Measurements from ENCODE around the gene SETX.
"Not testable (repeated sequence)": the region's sequence is repeated elsewhere in the genome, so short reads cannot be mapped to it uniquely, and the experiment has no call there.

Gene SETX

GRCh38 chr9:132283863-132284262, 70.9 kb downstream of the SETX start:
- no peak for DNase-seq

GRCh38 chr9:132283165-132283564, 71.6 kb downstream of the SETX start:
- no peak for DNase-seq

- no peak for DNase-seq
Observed at GRCh38 chr9:132274861-132275260, 79.9 kb downstream of the SETX start.

GRCh38 chr9:132269704-132270516, 84.9 kb downstream of the SETX start:
- not testable (repeated sequence) for DNase-seq

GRCh38 chr9:132268725-132269352, 85.9 kb downstream of the SETX start:
- DNase-seq: peak; percentile 63

- DNase-seq: no peak
Observed at GRCh38 chr9:132267660-132268059, 87.1 kb downstream of the SETX start.

- DNase-seq: no peak
Observed at GRCh38 chr9:132266017-132266416, 88.8 kb downstream of the SETX start.

- DNase-seq: no peak
Observed at GRCh38 chr9:132260846-132261245, 93.9 kb downstream of the SETX start.

GRCh38 chr9:132250324-132251262, 104.2 kb downstream of the SETX start:
- DNase-seq: no peak

- no peak for DNase-seq
Observed at GRCh38 chr9:132249690-132250089, 105.1 kb downstream of the SETX start.

GRCh38 chr9:132249123-132249522, 105.7 kb downstream of the SETX start:
- DNase-seq: no peak

- DNase-seq: no peak
Observed at GRCh38 chr9:132247942-132248341, 106.8 kb downstream of the SETX start.

- DNase-seq: no peak
Observed at GRCh38 chr9:132245465-132245864, 109.3 kb downstream of the SETX start.

GRCh38 chr9:132244582-132245455, 110.0 kb downstream of the SETX start:
- no peak for DNase-seq

- no peak for DNase-seq
Observed at GRCh38 chr9:132243156-132244074, 111.4 kb downstream of the SETX start.

GRCh38 chr9:132242621-132243155, 112.1 kb downstream of the SETX start:
- DNase-seq: no peak

GRCh38 chr9:132241840-132242620, 112.8 kb downstream of the SETX start:
- DNase-seq: no peak

- DNase-seq: no peak
Observed at GRCh38 chr9:132241483-132241839, 113.3 kb downstream of the SETX start.

GRCh38 chr9:132240841-132241482, 113.8 kb downstream of the SETX start:
- DNase-seq: peak; percentile 95

All from right hindlimb (tissue), 1 donor.